ENCODE data around the gene OR4D9.

DNA sequence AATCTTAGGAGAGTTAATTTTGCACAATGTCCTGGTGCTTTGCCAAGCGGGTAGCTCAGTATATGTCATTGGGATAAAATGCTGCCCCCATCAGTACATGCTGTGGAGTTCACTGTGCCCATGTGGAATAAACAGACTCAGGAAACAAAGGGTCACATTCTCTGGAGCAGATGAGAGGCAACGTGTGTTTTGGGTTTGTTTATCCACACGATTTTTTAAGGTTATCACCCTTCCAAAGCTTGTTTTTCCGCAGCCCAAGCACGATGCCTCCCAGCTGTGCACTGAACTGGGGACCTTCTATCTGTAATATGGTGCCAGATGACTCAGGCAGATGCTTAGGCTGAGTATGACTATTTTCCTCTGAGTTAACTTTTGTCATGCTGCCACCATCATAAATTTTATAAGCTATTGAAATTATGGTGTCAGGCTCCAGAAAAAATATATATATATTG lies 48.1 kb upstream of the OR4D9 start:
- TF ChIP-seq EZH2 (IDR thresholded peaks at IDR 0.05; ENCODE audit: borderline replicate concordance, low read length) = no peak
- TF ChIP-seq CTCF (conservative IDR thresholded peaks at IDR 0.05 in 1 of 2, IDR thresholded peaks at IDR 0.05 in 1 of 2; ENCODE audit: extremely low read depth in 1 of 2, insufficient read depth in 1 of 2, low read depth in 1 of 2, low read length in 2 of 2) = no peak
